Ishikawa (cell line): ENCODE results near the gene MVB12A.

Experiments
- CEBPB ChIP-seq: IDR thresholded peaks from 2 replicates; pipeline ENCODE4 v1.6.1; 2012
- CREB1 ChIP-seq: IDR thresholded peaks from 2 replicates; pipeline ENCODE4 v1.6.1; 2012; ENCODE audit warnings: low read depth
- EGR1 ChIP-seq: IDR thresholded peaks from 2 replicates; pipeline ENCODE4 v1.6.1; 2012
- EP300 ChIP-seq: IDR thresholded peaks from 2 replicates; pipeline ENCODE4 v1.6.1; 2012; ENCODE audit warnings: borderline replicate concordance
- MAX ChIP-seq: IDR thresholded peaks from 2 replicates; pipeline ENCODE4 v1.6.1; 2012
- RAD21 ChIP-seq: IDR thresholded peaks from 2 replicates; pipeline ENCODE4 v1.6.1; 2012; ENCODE audit warnings: low read depth
- TAF1 ChIP-seq: IDR thresholded peaks from 2 replicates; pipeline ENCODE4 v1.6.1; 2012; ENCODE audit warnings: low read depth, mild to moderate bottlenecking
- TCF12 ChIP-seq: IDR thresholded peaks from 2 replicates; pipeline ENCODE4 v1.6.1; 2012; ENCODE audit warnings: low read depth
- TEAD4 ChIP-seq: IDR thresholded peaks from 2 replicates; pipeline ENCODE4 v1.6.1; 2012
- USF1 ChIP-seq: IDR thresholded peaks from 2 replicates; pipeline ENCODE4 v1.6.1; 2012
- YY1 ChIP-seq: IDR thresholded peaks from 2 replicates; pipeline ENCODE4 v1.6.1; 2012; ENCODE audit warnings: low read depth
- TF ChIP-seq, protein P1 (sequence below): IDR thresholded peaks from 2 replicates; pipeline ENCODE4 v1.6.1; 2012; ENCODE audit warnings: low read depth, mild to moderate bottlenecking

DNA sequence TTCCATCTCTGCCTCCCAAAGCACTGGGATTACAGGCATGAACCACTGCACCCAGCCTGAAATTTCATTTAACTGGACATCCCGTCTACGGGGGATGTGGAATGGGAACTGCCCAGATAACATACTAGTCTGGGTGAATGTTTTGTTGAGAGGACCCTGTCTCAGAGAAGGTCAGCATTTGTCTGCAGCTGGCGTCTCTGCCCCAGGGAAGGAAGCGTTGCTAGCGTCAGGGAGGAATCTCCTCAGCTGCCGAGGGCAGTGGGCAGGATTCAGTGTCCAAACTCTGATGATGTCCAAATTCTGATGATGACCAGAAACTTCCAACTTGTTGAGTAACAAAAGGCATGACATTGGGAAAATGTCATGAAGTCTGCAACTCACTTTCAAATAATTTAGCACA, 37.8 kb downstream of the MVB12A start:
- TF ChIP-seq CEBPB (no peak), RAD21 (no peak), CREB1 (no peak), EP300 (no peak), MAX (no peak), TEAD4 (no peak), TAF1 (no peak), YY1 (no peak), USF1 (no peak), EGR1 (no peak), TCF12 (no peak)
- TF ChIP-seq, protein P1, sequence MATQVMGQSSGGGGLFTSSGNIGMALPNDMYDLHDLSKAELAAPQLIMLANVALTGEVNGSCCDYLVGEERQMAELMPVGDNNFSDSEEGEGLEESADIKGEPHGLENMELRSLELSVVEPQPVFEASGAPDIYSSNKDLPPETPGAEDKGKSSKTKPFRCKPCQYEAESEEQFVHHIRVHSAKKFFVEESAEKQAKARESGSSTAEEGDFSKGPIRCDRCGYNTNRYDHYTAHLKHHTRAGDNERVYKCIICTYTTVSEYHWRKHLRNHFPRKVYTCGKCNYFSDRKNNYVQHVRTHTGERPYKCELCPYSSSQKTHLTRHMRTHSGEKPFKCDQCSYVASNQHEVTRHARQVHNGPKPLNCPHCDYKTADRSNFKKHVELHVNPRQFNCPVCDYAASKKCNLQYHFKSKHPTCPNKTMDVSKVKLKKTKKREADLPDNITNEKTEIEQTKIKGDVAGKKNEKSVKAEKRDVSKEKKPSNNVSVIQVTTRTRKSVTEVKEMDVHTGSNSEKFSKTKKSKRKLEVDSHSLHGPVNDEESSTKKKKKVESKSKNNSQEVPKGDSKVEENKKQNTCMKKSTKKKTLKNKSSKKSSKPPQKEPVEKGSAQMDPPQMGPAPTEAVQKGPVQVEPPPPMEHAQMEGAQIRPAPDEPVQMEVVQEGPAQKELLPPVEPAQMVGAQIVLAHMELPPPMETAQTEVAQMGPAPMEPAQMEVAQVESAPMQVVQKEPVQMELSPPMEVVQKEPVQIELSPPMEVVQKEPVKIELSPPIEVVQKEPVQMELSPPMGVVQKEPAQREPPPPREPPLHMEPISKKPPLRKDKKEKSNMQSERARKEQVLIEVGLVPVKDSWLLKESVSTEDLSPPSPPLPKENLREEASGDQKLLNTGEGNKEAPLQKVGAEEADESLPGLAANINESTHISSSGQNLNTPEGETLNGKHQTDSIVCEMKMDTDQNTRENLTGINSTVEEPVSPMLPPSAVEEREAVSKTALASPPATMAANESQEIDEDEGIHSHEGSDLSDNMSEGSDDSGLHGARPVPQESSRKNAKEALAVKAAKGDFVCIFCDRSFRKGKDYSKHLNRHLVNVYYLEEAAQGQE, result no peak
